ENCODE measurements around the gene REPIN1.
A peak's percentile ranks its signal among the peaks of the same experiment; 100 is the strongest.

REPIN1 gene

GRCh38 chr7:150420987-150421674 is 52.5 kb downstream of the REPIN1 start:
- Histone ChIP-seq H3F3A (ENCODE audit: insufficient read depth, low read length) (no peaks in the 10 kb centered on the region), H3K9ac (ENCODE audit: low read length) (no peak overlapping the region), H3K4me3 (ENCODE audit: low read depth, low read length, poor library complexity, severe bottlenecking) (no peak overlapping the region), H4K20me1 (ENCODE audit: insufficient read depth, low read length) (no peaks in the 10 kb centered on the region), H3K4me2 (ENCODE audit: low read length) (no peak overlapping the region), H3K4me1 (ENCODE audit: insufficient read depth, low read length, severe bottlenecking) (no peaks in the 10 kb centered on the region), H3K9me2 (ENCODE audit: low read depth, low read length) (no peaks in the 10 kb centered on the region), H3K27ac (ENCODE audit: low read depth, low read length, poor library complexity, severe bottlenecking) (no peak overlapping the region), H3K9me3 (ENCODE audit: low read length) (no peaks in the 10 kb centered on the region), H3K36me3 (ENCODE audit: insufficient read depth, low read length) (no peaks in the 10 kb centered on the region), H2AFZ (ENCODE audit: low read length) (no peak overlapping the region), H3K79me2 (ENCODE audit: insufficient read depth, low read length) (no peaks in the 10 kb centered on the region), H3K27me3 (ENCODE audit: insufficient read depth, low read length) (0 out of 2 replicates have a peak, but pooled peaks cover 12% of the 10 kb centered on the region)
- TF ChIP-seq, protein P1, sequence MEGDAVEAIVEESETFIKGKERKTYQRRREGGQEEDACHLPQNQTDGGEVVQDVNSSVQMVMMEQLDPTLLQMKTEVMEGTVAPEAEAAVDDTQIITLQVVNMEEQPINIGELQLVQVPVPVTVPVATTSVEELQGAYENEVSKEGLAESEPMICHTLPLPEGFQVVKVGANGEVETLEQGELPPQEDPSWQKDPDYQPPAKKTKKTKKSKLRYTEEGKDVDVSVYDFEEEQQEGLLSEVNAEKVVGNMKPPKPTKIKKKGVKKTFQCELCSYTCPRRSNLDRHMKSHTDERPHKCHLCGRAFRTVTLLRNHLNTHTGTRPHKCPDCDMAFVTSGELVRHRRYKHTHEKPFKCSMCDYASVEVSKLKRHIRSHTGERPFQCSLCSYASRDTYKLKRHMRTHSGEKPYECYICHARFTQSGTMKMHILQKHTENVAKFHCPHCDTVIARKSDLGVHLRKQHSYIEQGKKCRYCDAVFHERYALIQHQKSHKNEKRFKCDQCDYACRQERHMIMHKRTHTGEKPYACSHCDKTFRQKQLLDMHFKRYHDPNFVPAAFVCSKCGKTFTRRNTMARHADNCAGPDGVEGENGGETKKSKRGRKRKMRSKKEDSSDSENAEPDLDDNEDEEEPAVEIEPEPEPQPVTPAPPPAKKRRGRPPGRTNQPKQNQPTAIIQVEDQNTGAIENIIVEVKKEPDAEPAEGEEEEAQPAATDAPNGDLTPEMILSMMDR (IDR thresholded peaks at IDR 0.05; ENCODE audit: low read length): peak; percentile 97
- no peak for TF ChIP-seq EZH2 (IDR thresholded peaks at IDR 0.05; ENCODE audit: borderline replicate concordance, low read length)

- Histone ChIP-seq H2AFZ (ENCODE audit: low read length) (no peak overlapping the region), H4K20me1 (ENCODE audit: insufficient read depth, low read length) (no peaks in the 10 kb centered on the region), H3K79me2 (ENCODE audit: insufficient read depth, low read length) (no peaks in the 10 kb centered on the region), H3K9ac (ENCODE audit: low read length) (no peak overlapping the region), H3K4me3 (ENCODE audit: low read depth, low read length, poor library complexity, severe bottlenecking) (no peak overlapping the region), H3K9me2 (ENCODE audit: low read depth, low read length) (no peaks in the 10 kb centered on the region), H3K36me3 (ENCODE audit: insufficient read depth, low read length) (no peaks in the 10 kb centered on the region), H3K4me1 (ENCODE audit: insufficient read depth, low read length, severe bottlenecking) (no peaks in the 10 kb centered on the region), H3K27me3 (ENCODE audit: insufficient read depth, low read length) (0 out of 2 replicates have a peak, but pooled peaks cover 12% of the 10 kb centered on the region), H3K9me3 (ENCODE audit: low read length) (no peaks in the 10 kb centered on the region), H3K4me2 (ENCODE audit: low read length) (no peak overlapping the region), H3K27ac (ENCODE audit: low read depth, low read length, poor library complexity, severe bottlenecking) (no peak overlapping the region), H3F3A (ENCODE audit: insufficient read depth, low read length) (no peaks in the 10 kb centered on the region)
- TF ChIP-seq, protein P1 (IDR thresholded peaks at IDR 0.05; ENCODE audit: low read length): no peak
- no peak for TF ChIP-seq EZH2 (IDR thresholded peaks at IDR 0.05; ENCODE audit: borderline replicate concordance, low read length)
These were observed 53.2 kb downstream of the REPIN1 start for GRCh38 chr7:150421831-150422230.
